Endometrial microvascular endothelial cells (primary cell): ENCODE results near the gene SLC7A9. TPM values are rescaled to one million over a fixed set of nuclear protein-coding genes. Genes with fewer than 3 reads are reported as not detected.

Source experiments
- in situ Hi-C: cut with HindIII; loops from 2 replicates; pipeline ENCODE4 v1.10.0; 2017; ENCODE audit warnings: low sequenced_read_pairs, low pct_unique_long_range_greater_than_20kb; ENCODE audit errors: inconsistent ontology term
- total RNA-seq: library from RNA; depleted of rRNA; stranded (reverse); fragments of >200 nt; gene quantifications from one replicate; pipeline ENCODE4 v1.2.3, GENCODE V29; 2015; ENCODE audit errors: inconsistent ontology term

The SLC7A9 gene
- total RNA-seq = not detected

- in situ Hi-C loops = no loop called here
These were observed at the start of gene SLC7A9 for GRCh38 chr19:32869369-32869965. Gene SLC7A9, minus strand, starts transcription at chr19:32869767. Its CDS starts 1,233 bp downstream, at chr19:32868534.

GRCh38 chr19:32919365-32919764, 49.8 kb upstream of the SLC7A9 start:
- in situ Hi-C loops = no loop called here

GRCh38 chr19:32917616-32917996, 48.0 kb upstream of the SLC7A9 start:
- in situ Hi-C loops = no loop called here

GRCh38 chr19:32916969-32917615, 47.5 kb upstream of the SLC7A9 start:
- in situ Hi-C loops = no loop called here

GRCh38 chr19:32914879-32915660, 45.5 kb upstream of the SLC7A9 start:
- in situ Hi-C loops = no loop called here

GRCh38 chr19:32911467-32911866, 41.9 kb upstream of the SLC7A9 start:
- in situ Hi-C loops = no loop called here

- in situ Hi-C loops = no loop called here
These were observed 41.3 kb upstream of the SLC7A9 start for GRCh38 chr19:32910874-32911273.

- in situ Hi-C loops = no loop called here
These were observed 40.5 kb upstream of the SLC7A9 start for GRCh38 chr19:32910094-32910493.

GRCh38 chr19:32909257-32909656, 39.7 kb upstream of the SLC7A9 start:
- in situ Hi-C loops = no loop called here

- in situ Hi-C loops = no loop called here
These were observed 39.1 kb upstream of the SLC7A9 start for GRCh38 chr19:32908641-32909190.

- in situ Hi-C loops = no loop called here
These were observed 32.9 kb upstream of the SLC7A9 start for GRCh38 chr19:32902448-32902847.

- in situ Hi-C loops = no loop called here
These were observed 32.1 kb upstream of the SLC7A9 start for GRCh38 chr19:32901504-32902161.

- in situ Hi-C loops = no loop called here
These were observed 27.1 kb upstream of the SLC7A9 start for GRCh38 chr19:32896516-32897214.

GRCh38 chr19:32895384-32895783, 25.8 kb upstream of the SLC7A9 start:
- in situ Hi-C loops = no loop called here

GRCh38 chr19:32891609-32892008, 22.0 kb upstream of the SLC7A9 start:
- in situ Hi-C loops = no loop called here

- in situ Hi-C loops = no loop called here
These were observed 21.3 kb upstream of the SLC7A9 start for GRCh38 chr19:32890841-32891240.

GRCh38 chr19:32890326-32890725, 20.8 kb upstream of the SLC7A9 start:
- in situ Hi-C loops = no loop called here

- in situ Hi-C loops = no loop called here
These were observed 19.8 kb upstream of the SLC7A9 start for GRCh38 chr19:32889137-32889934.
